HAP-1 (cell line): Measurements from ENCODE around the gene ST6GALNAC3.

Experiments
- DNase-seq, 2 experiments: peaks; one replicate each; pipeline ENCODE4 v3.0.0-alpha.2; 2016 to 2020; ENCODE audit warnings: low spot score in 2 of 2
- H3K27me3 ChIP-seq: fragments of 250-450 bp; sonication (Bioruptor Pico); 2 replicates; pipeline ENCODE4 v1.5.1; 2020; ENCODE audit warnings: low read depth, mild to moderate bottlenecking, moderate library complexity
- H3K36me3 ChIP-seq: fragments of 250-450 bp; sonication (Bioruptor Pico); replicated peaks from 2 replicates; pipeline ENCODE4 v1.5.1; 2020; ENCODE audit warnings: mild to moderate bottlenecking
- H3K4me1 ChIP-seq: fragments of 250-450 bp; sonication (Bioruptor Pico); 2 replicates; pipeline ENCODE4 v1.5.1; 2020; ENCODE audit warnings: mild to moderate bottlenecking
- H3K4me3 ChIP-seq: fragments of 250-450 bp; sonication (Bioruptor Pico); 2 replicates; pipeline ENCODE4 v1.5.1; 2020; ENCODE audit warnings: mild to moderate bottlenecking, moderate library complexity
- H3K9me3 ChIP-seq: fragments of 250-450 bp; sonication (Bioruptor Pico); 2 replicates; pipeline ENCODE4 v1.5.1; 2020; ENCODE audit warnings: mild to moderate bottlenecking, moderate library complexity
- in situ Hi-C: fragments of 300-500 bp; cut with MboI; formaldehyde crosslinking; loops from 3 replicates; pipeline ENCODE4 v1.14.3; 2020; ENCODE audit warnings: low sequenced_read_pairs, inconsistent platforms, mixed read lengths

The ST6GALNAC3 gene

GRCh38 chr1:76450229-76450628 lies 375.7 kb downstream of the ST6GALNAC3 start:
- Histone ChIP-seq H3K9me3 (no peaks in the 10 kb centered on the region), H3K27me3 (no peaks in the 10 kb centered on the region), H3K4me1 (no peaks in the 10 kb centered on the region), H3K36me3 (no peaks in the 10 kb centered on the region), H3K4me3 (no peak overlapping the region)
- no peak for DNase-seq
- in situ Hi-C loops: no loop called here

GRCh38 chr1:76463278-76463677 lies 388.7 kb downstream of the ST6GALNAC3 start:
- in situ Hi-C loops: no loop called here
- Histone ChIP-seq H3K9me3 (no peaks in the 10 kb centered on the region), H3K4me3 (no peak overlapping the region), H3K27me3 (no peaks in the 10 kb centered on the region), H3K36me3 (no peaks in the 10 kb centered on the region), H3K4me1 (no peaks in the 10 kb centered on the region)
- DNase-seq: no peak

- Histone ChIP-seq H3K4me1 (no peaks in the 10 kb centered on the region), H3K27me3 (no peaks in the 10 kb centered on the region), H3K36me3 (no peaks in the 10 kb centered on the region), H3K9me3 (no peaks in the 10 kb centered on the region), H3K4me3 (no peak overlapping the region)
- DNase-seq: no peak
- in situ Hi-C loops: no loop called here
Measured at GRCh38 chr1:76463849-76464248, 389.3 kb downstream of the ST6GALNAC3 start.

- no peaks in the 10 kb centered on the region for H3K27me3 ChIP-seq
- DNase-seq: no peak
- in situ Hi-C loops: no loop called here
- H3K4me1 ChIP-seq: no peaks in the 10 kb centered on the region
- H3K9me3 ChIP-seq: no peaks in the 10 kb centered on the region
- no peak overlapping the region for H3K4me3 ChIP-seq
- no peaks in the 10 kb centered on the region for H3K36me3 ChIP-seq
Measured at GRCh38 chr1:76465030-76465429, 390.5 kb downstream of the ST6GALNAC3 start.

- no peak overlapping the region for H3K4me3 ChIP-seq
- H3K27me3 ChIP-seq: no peaks in the 10 kb centered on the region
- no peaks in the 10 kb centered on the region for H3K9me3 ChIP-seq
- no peak for DNase-seq
- no peaks in the 10 kb centered on the region for H3K4me1 ChIP-seq
- in situ Hi-C loops: no loop called here
- no peaks in the 10 kb centered on the region for H3K36me3 ChIP-seq
Measured at GRCh38 chr1:76470166-76470565, 395.6 kb downstream of the ST6GALNAC3 start.

- Histone ChIP-seq H3K9me3 (no peaks in the 10 kb centered on the region), H3K4me1 (no peaks in the 10 kb centered on the region), H3K27me3 (no peaks in the 10 kb centered on the region), H3K36me3 (no peaks in the 10 kb centered on the region), H3K4me3 (no peak overlapping the region)
- no peak for DNase-seq
- in situ Hi-C loops: no loop called here
Measured at GRCh38 chr1:76471536-76471935, 397.0 kb downstream of the ST6GALNAC3 start.

- Histone ChIP-seq H3K36me3 (no peaks in the 10 kb centered on the region), H3K4me3 (no peak overlapping the region), H3K9me3 (no peaks in the 10 kb centered on the region), H3K4me1 (no peaks in the 10 kb centered on the region), H3K27me3 (no peaks in the 10 kb centered on the region)
- in situ Hi-C loops: no loop called here
- no peak for DNase-seq
Measured at GRCh38 chr1:76473591-76473990, 399.0 kb downstream of the ST6GALNAC3 start.

GRCh38 chr1:76474922-76475321 lies 400.4 kb downstream of the ST6GALNAC3 start:
- no peaks in the 10 kb centered on the region for H3K9me3 ChIP-seq
- no peaks in the 10 kb centered on the region for H3K4me1 ChIP-seq
- DNase-seq: no peak
- H3K4me3 ChIP-seq: no peak overlapping the region
- H3K27me3 ChIP-seq: no peaks in the 10 kb centered on the region
- no peaks in the 10 kb centered on the region for H3K36me3 ChIP-seq
- in situ Hi-C loops: no loop called here

- in situ Hi-C loops: no loop called here
- no peak for DNase-seq
- H3K9me3 ChIP-seq: no peaks in the 10 kb centered on the region
Measured at GRCh38 chr1:76477156-76477555, 402.6 kb downstream of the ST6GALNAC3 start.

GRCh38 chr1:76480827-76481226 lies 406.3 kb downstream of the ST6GALNAC3 start:
- Histone ChIP-seq H3K36me3 (no peaks in the 10 kb centered on the region), H3K27me3 (no peaks in the 10 kb centered on the region), H3K4me1 (no peaks in the 10 kb centered on the region), H3K9me3 (no peaks in the 10 kb centered on the region), H3K4me3 (no peak overlapping the region)
- DNase-seq: no peak
- in situ Hi-C loops: no loop called here

More at GRCh38 chr1:76477156-76477555, 402.6 kb downstream of the ST6GALNAC3 start:
- Histone ChIP-seq H3K4me3 (no peak overlapping the region), H3K36me3 (no peaks in the 10 kb centered on the region), H3K4me1 (no peaks in the 10 kb centered on the region), H3K27me3 (no peaks in the 10 kb centered on the region)

GRCh38 chr1:76481672-76482071 lies 407.1 kb downstream of the ST6GALNAC3 start:
- in situ Hi-C loops: no loop called here
- no peak for DNase-seq

GRCh38 chr1:76482272-76482671 lies 407.7 kb downstream of the ST6GALNAC3 start:
- in situ Hi-C loops: no loop called here
- H3K4me3 ChIP-seq: no peak overlapping the region
- no peak for DNase-seq
- H3K9me3 ChIP-seq: no peaks in the 10 kb centered on the region
- no peaks in the 10 kb centered on the region for H3K36me3 ChIP-seq
- H3K27me3 ChIP-seq: no peaks in the 10 kb centered on the region
- no peaks in the 10 kb centered on the region for H3K4me1 ChIP-seq

More at GRCh38 chr1:76481672-76482071, 407.1 kb downstream of the ST6GALNAC3 start:
- Histone ChIP-seq H3K36me3 (no peaks in the 10 kb centered on the region), H3K27me3 (no peaks in the 10 kb centered on the region), H3K4me3 (no peak overlapping the region), H3K4me1 (no peaks in the 10 kb centered on the region), H3K9me3 (no peaks in the 10 kb centered on the region)

GRCh38 chr1:76491737-76492136 lies 417.2 kb downstream of the ST6GALNAC3 start:
- Histone ChIP-seq H3K4me3 (no peak overlapping the region), H3K36me3 (no peaks in the 10 kb centered on the region), H3K9me3 (no peaks in the 10 kb centered on the region), H3K27me3 (no peaks in the 10 kb centered on the region), H3K4me1 (no peaks in the 10 kb centered on the region)
- in situ Hi-C loops: no loop called here
- no peak for DNase-seq

- Histone ChIP-seq H3K4me3 (no peak overlapping the region), H3K36me3 (no peaks in the 10 kb centered on the region), H3K27me3 (no peaks in the 10 kb centered on the region), H3K4me1 (no peaks in the 10 kb centered on the region), H3K9me3 (no peaks in the 10 kb centered on the region)
- in situ Hi-C loops: no loop called here
- no peak for DNase-seq
Measured at GRCh38 chr1:76492752-76493430, 418.3 kb downstream of the ST6GALNAC3 start.

- H3K4me1 ChIP-seq: no peaks in the 10 kb centered on the region
- no peaks in the 10 kb centered on the region for H3K27me3 ChIP-seq
- no peak for DNase-seq
- H3K4me3 ChIP-seq: no peak overlapping the region
- no peaks in the 10 kb centered on the region for H3K36me3 ChIP-seq
- H3K9me3 ChIP-seq: no peaks in the 10 kb centered on the region
- in situ Hi-C loops: no loop called here
Measured at GRCh38 chr1:76494807-76495206, 420.3 kb downstream of the ST6GALNAC3 start.
